MCF 10A (cell line): ENCODE results near the gene IL12A. TPM values are rescaled to one million over a fixed set of nuclear protein-coding genes. Genes with fewer than 3 reads are reported as not detected.

Experiments used
- BruUV-seq: library from RNA; stranded (reverse); fragments of 400-500 nt; replicated peaks from 2 replicates; lab custom pipeline; 2021; lab: Mats Ljungman, UMichigan
- CTCF ChIA-PET: fragments of 300-600 bp; sonication (Branson Sonifier 250); formaldehyde crosslinking; extraction: SDS; loops from one replicate; lab custom pipeline; 2021; ENCODE audit warnings: antibody characterized with exemption, inconsistent platforms; lab: Yijun Ruan, JAX
- POLR2A ChIA-PET: fragments of 300-600, 350-650 bp; sonication (Branson Sonifier 250); formaldehyde crosslinking; extraction: SDS; loops from one replicate; lab custom pipeline; 2020; ENCODE audit warnings: antibody characterized with exemption, inconsistent platforms; lab: Yijun Ruan, JAX
- DNase-seq: peaks from one replicate; pipeline ENCODE4 v3.0.0-alpha.2; 2018; ENCODE audit not compliant: unreplicated experiment
- H3K27ac Mint-ChIP-seq: one replicate; pipeline ENCODE4 v1.8.0; 2022; ENCODE audit warnings: mild to moderate bottlenecking, low read depth, mixed read lengths; ENCODE audit not compliant: unreplicated experiment
- H3K27me3 Mint-ChIP-seq: one replicate; pipeline ENCODE4 v1.8.0; 2022; ENCODE audit warnings: mixed read lengths; ENCODE audit not compliant: insufficient read depth, unreplicated experiment
- H3K36me3 Mint-ChIP-seq: one replicate; pipeline ENCODE4 v1.8.0; 2022; ENCODE audit warnings: mild to moderate bottlenecking, moderate library complexity, mixed read lengths; ENCODE audit not compliant: insufficient read depth, unreplicated experiment
- H3K4me1 Mint-ChIP-seq: one replicate; pipeline ENCODE4 v1.8.0; 2022; ENCODE audit warnings: mixed read lengths; ENCODE audit not compliant: insufficient read depth, unreplicated experiment
- H3K4me3 Mint-ChIP-seq: one replicate; pipeline ENCODE4 v1.8.0; 2022; ENCODE audit warnings: mild to moderate bottlenecking, moderate library complexity, mixed read lengths; ENCODE audit not compliant: unreplicated experiment
- H3K9me3 Mint-ChIP-seq: one replicate; pipeline ENCODE4 v1.8.0; 2022; ENCODE audit warnings: mixed read lengths; ENCODE audit not compliant: unreplicated experiment
- CTCF ChIP-seq: fragments of 200-600 bp; IDR thresholded peaks from one replicate; pipeline ENCODE4 v1.8.0; 2022; ENCODE audit warnings: antibody characterized with exemption, mild to moderate bottlenecking; ENCODE audit not compliant: unreplicated experiment
- intact Hi-C: fragments of 100-400 bp; cut with micrococcal nuclease; formaldehyde crosslinking; loops from 2 replicates; pipeline ENCODE4 v1.14.1; 2022
- total RNA-seq: library from RNA; stranded (reverse); gene quantifications from 2 replicates; pipeline ENCODE4 v1.2.3, GENCODE V29; 2022

Gene IL12A
- total RNA-seq, 1 experiment from 2014 or later: 1.7 TPM

GRCh38 chr3:159945930-159946329 lies 42.7 kb upstream of the IL12A start:
- peaks cover 7% of the 10 kb centered on the region for H3K4me1 Mint-ChIP-seq
- CTCF ChIA-PET: interaction anchor here (0.5 to 2.7 kb wide), 8 partner anchors 14 to 1486 kb away, joined by 3 to 9 read pairs (median 3); partner anchors contain the start of gene IL12A
- no peak overlapping the region for H3K27ac Mint-ChIP-seq
- TF ChIP-seq CTCF: no peak
- BruUV-seq: no TSS peak
- H3K27me3 Mint-ChIP-seq: no peaks in the 10 kb centered on the region
- POLR2A ChIA-PET: interaction anchor here (0.7 kb wide), 1 partner anchor 54 kb away, joined by 4 read pairs; no protein-coding TSS in a partner anchor
- H3K9me3 Mint-ChIP-seq: no peaks in the 10 kb centered on the region
- no peaks in the 10 kb centered on the region for H3K36me3 Mint-ChIP-seq
- no peak for DNase-seq
- intact Hi-C loops: no loop called here
- no peak overlapping the region for H3K4me3 Mint-ChIP-seq

GRCh38 chr3:159947220-159947619 lies 41.4 kb upstream of the IL12A start:
- H3K27me3 Mint-ChIP-seq: no peaks in the 10 kb centered on the region
- H3K4me3 Mint-ChIP-seq: no peak overlapping the region
- no peak for DNase-seq
- ChIA-PET CTCF (interaction anchor here (0.6 to 1.3 kb wide), 4 partner anchors 15 to 59 kb away, joined by 3 read pairs; no protein-coding TSS in a partner anchor), POLR2A (no interaction called here)
- no peaks in the 10 kb centered on the region for H3K9me3 Mint-ChIP-seq
- TF ChIP-seq CTCF: no peak
- H3K27ac Mint-ChIP-seq: no peak overlapping the region
- H3K4me1 Mint-ChIP-seq: no peaks in the 10 kb centered on the region
- no peaks in the 10 kb centered on the region for H3K36me3 Mint-ChIP-seq
- intact Hi-C loops: no loop called here
- no TSS peak for BruUV-seq

GRCh38 chr3:159948429-159949144 lies 40.0 kb upstream of the IL12A start:
- no peak for DNase-seq

More at GRCh38 chr3:159948429-159949144, 40.0 kb upstream of the IL12A start:
- Mint-ChIP-seq H3K4me3 (no peak overlapping the region), H3K27me3 (no peaks in the 10 kb centered on the region), H3K27ac (no peak overlapping the region), H3K4me1 (no peaks in the 10 kb centered on the region), H3K36me3 (no peaks in the 10 kb centered on the region), H3K9me3 (no peaks in the 10 kb centered on the region)
- CTCF ChIA-PET: interaction anchor here (1.3 kb wide), 1 partner anchor 58 kb away, joined by 3 read pairs; no protein-coding TSS in a partner anchor
- intact Hi-C loops: no loop called here
- no TSS peak for BruUV-seq
- TF ChIP-seq CTCF: no peak
- POLR2A ChIA-PET: interaction anchor here (0.5 kb wide), 1 partner anchor 9 kb away, joined by 3 read pairs; no protein-coding TSS in a partner anchor
